ENCODE measurements around the gene KLHL29. TPM values are rescaled to one million over a fixed set of nuclear protein-coding genes. Genes with fewer than 3 reads are reported as not detected.

Gene KLHL29
- total RNA-seq, 1 donor from 2014 or later, result 4.4 TPM

DNA sequence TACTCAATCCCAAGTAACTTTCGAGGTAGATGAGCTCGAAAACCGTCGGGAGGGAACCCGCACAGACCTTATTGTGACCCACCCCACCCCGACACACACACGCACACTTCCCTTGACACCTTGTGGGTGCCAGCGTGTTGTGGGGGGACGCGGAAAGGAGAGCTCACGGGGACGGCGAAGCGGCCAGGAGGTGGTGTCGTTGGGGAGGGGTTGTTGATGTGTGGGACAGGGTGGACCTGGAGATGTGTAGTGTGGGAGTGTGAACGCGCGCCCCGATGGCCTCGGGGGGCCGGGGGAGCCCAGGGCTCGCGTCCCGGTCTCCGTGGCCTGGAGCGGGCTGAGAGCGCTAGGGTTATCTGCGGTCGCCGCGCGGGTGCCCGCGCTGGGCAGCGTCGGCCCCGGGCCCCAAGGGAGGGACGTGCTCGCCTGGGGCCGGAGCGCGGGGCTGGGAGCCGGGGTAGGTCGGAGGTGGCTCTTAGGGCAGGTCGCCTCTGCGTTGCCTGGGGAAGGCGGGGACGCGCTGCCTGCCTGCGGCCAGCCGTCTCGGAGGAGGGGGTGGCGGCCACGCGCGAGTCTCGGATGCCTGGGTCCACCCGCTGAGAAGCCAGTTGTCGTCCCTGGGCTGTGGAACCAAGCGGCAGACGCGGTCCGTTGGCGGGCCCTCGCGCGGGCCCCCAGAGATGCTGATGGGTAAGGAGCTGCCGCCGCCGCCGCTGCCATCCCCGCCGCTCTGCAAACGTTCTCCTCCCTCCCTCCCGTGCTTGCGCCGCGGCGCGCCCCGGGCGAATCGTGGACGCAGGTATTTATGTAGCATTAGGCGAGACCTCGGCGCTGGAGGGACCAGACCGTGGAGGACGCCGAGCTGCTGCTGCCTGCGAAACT is 1.6 kb downstream of the KLHL29 start:
- H3K4me1 Mint-ChIP-seq (ENCODE audit: low read depth), result peaks cover 9% of the 10 kb centered on the region
- peak overlapping the region; percentile 81 for H3K4me3 Mint-ChIP-seq (ENCODE audit: low read depth)
- no peaks in the 10 kb centered on the region for H3K36me3 Mint-ChIP-seq (ENCODE audit: insufficient read depth)
- H3K9me3 Mint-ChIP-seq (ENCODE audit: low read depth), result no peaks in the 10 kb centered on the region
- H3K27ac Mint-ChIP-seq, result peak overlapping the region; percentile 69
- peaks cover 77% of the 10 kb centered on the region for H3K27me3 Mint-ChIP-seq
- DNase-seq (ENCODE audit: low spot score, unreplicated experiment), result peak; percentile 15
- TF ChIP-seq CTCF (IDR thresholded peaks at IDR 0.05; ENCODE audit: unreplicated experiment), result no peak

DNA sequence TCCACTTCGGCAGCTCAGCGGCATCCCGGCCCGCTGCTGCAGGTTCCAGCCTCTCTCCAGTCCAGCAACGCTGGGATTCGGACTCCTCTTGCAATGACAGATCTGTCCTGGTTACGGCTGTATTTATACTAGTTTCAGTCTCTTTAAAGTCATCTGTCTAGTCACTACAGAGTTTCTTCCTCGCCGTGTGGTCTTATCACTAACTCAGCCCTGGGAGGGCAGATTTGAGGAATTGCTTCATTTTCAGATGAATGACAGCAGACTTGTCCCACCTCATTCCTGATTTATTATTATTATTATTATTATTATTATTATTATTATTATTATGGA is 2.2 kb downstream of the KLHL29 start:
- Mint-ChIP-seq H3K9me3 (ENCODE audit: low read depth) (no peaks in the 10 kb centered on the region), H3K36me3 (ENCODE audit: insufficient read depth) (no peaks in the 10 kb centered on the region), H3K27me3 (peaks cover 76% of the 10 kb centered on the region), H3K4me3 (ENCODE audit: low read depth) (peak overlapping the region; percentile 71), H3K27ac (no peak overlapping the region), H3K4me1 (ENCODE audit: low read depth) (peaks cover 9% of the 10 kb centered on the region)
- TF ChIP-seq CTCF (IDR thresholded peaks at IDR 0.05; ENCODE audit: unreplicated experiment), result no peak
- DNase-seq (ENCODE audit: low spot score, unreplicated experiment), result no peak

DNA sequence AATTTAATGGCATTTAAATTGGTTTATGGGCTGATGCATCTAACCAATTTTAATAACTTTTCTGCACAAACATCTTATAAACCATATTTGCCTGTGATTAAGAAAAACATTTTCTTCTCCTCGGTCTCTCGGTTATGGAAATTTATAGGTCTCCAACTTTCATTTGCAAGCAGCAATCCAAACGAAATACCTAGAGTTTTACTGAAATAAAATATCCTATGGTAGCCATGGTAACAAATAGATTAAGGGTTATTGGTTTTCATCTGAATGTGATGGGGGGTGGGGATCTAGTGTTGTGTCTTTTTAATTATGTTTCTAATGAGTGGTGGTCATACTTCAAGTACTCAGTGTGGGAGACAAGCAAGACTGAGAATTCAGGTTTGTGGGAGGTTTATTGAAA is 2.9 kb downstream of the KLHL29 start:
- Mint-ChIP-seq H3K36me3 (ENCODE audit: insufficient read depth) (no peaks in the 10 kb centered on the region), H3K27me3 (peaks cover 74% of the 10 kb centered on the region), H3K9me3 (ENCODE audit: low read depth) (no peaks in the 10 kb centered on the region), H3K4me3 (ENCODE audit: low read depth) (no peak overlapping the region), H3K27ac (no peak overlapping the region), H3K4me1 (ENCODE audit: low read depth) (peaks cover 12% of the 10 kb centered on the region)
- no peak for DNase-seq (ENCODE audit: low spot score, unreplicated experiment)
- no peak for TF ChIP-seq CTCF (IDR thresholded peaks at IDR 0.05; ENCODE audit: unreplicated experiment)

- Mint-ChIP-seq H3K27me3 (peaks cover 74% of the 10 kb centered on the region), H3K4me3 (ENCODE audit: low read depth) (no peak overlapping the region), H3K36me3 (ENCODE audit: insufficient read depth) (no peaks in the 10 kb centered on the region), H3K4me1 (ENCODE audit: low read depth) (peaks cover 13% of the 10 kb centered on the region), H3K9me3 (ENCODE audit: low read depth) (no peaks in the 10 kb centered on the region), H3K27ac (no peak overlapping the region)
- DNase-seq (ENCODE audit: low spot score, unreplicated experiment), result no peak
- no peak for TF ChIP-seq CTCF (IDR thresholded peaks at IDR 0.05; ENCODE audit: unreplicated experiment)
Measured at GRCh38 chr2:23388294-23388693, 3.3 kb downstream of the KLHL29 start.

GRCh38 chr2:23388756-23389514 is 4.0 kb downstream of the KLHL29 start:
- no peak for DNase-seq (ENCODE audit: low spot score, unreplicated experiment)
- Mint-ChIP-seq H3K4me3 (ENCODE audit: low read depth) (no peak overlapping the region), H3K27me3 (peaks cover 74% of the 10 kb centered on the region), H3K4me1 (ENCODE audit: low read depth) (peaks cover 13% of the 10 kb centered on the region), H3K9me3 (ENCODE audit: low read depth) (no peaks in the 10 kb centered on the region), H3K36me3 (ENCODE audit: insufficient read depth) (no peaks in the 10 kb centered on the region), H3K27ac (no peak overlapping the region)
- TF ChIP-seq CTCF (IDR thresholded peaks at IDR 0.05; ENCODE audit: unreplicated experiment), result no peak

Data from progenitor cell of endocrine pancreas (in vitro differentiated cells).